Activated CD4-positive, alpha-beta memory T cell treated with anti-CD3 and anti-CD28 coated beads, Interleukin-2, amount 10 ng/mL, durations not matched to agents 7 days and 5 days (primary cell): ENCODE measurements around the gene CYP4F12. TPM values are rescaled to one million over a fixed set of nuclear protein-coding genes. Genes with fewer than 3 reads are reported as not detected.

Experiments used
- CTCF ChIA-PET: fragments of 350-600 bp; sonication (Branson Sonifier 250); formaldehyde crosslinking; loops from one replicate; lab custom pipeline; 2021; ENCODE audit warnings: antibody characterized with exemption, inconsistent platforms; lab: Charles Lee
- POLR2A ChIA-PET: fragments of 350-600 bp; sonication (Branson Sonifier 250); formaldehyde crosslinking; loops from one replicate; lab custom pipeline; 2021; ENCODE audit warnings: antibody characterized with exemption; lab: Charles Lee
- DNase-seq: peaks from one replicate; pipeline ENCODE4 v3.0.0-alpha.2; 2020
- H3K27ac Mint-ChIP-seq: one replicate; pipeline ENCODE4 v1.8.0; 2021; ENCODE audit warnings: mild to moderate bottlenecking, mixed read lengths
- H3K27me3 Mint-ChIP-seq: one replicate; pipeline ENCODE4 v1.8.0; 2021; ENCODE audit warnings: mixed read lengths
- H3K36me3 Mint-ChIP-seq: one replicate; pipeline ENCODE4 v1.8.0; 2021; ENCODE audit warnings: low read depth, mixed read lengths
- H3K4me1 Mint-ChIP-seq: one replicate; pipeline ENCODE4 v1.8.0; 2021; ENCODE audit warnings: mixed read lengths
- H3K4me3 Mint-ChIP-seq: one replicate; pipeline ENCODE4 v1.8.0; 2021; ENCODE audit warnings: mild to moderate bottlenecking, mixed read lengths
- H3K9me3 Mint-ChIP-seq: one replicate; pipeline ENCODE4 v1.8.0; 2021; ENCODE audit warnings: mixed read lengths
- total RNA-seq, 2 experiments: library from RNA; stranded (reverse); gene quantifications; one replicate each; pipeline ENCODE4 v1.2.3, GENCODE V29; 2021

CYP4F12 gene
- total RNA-seq, 2 experiments from 2014 or later = not detected

DNA sequence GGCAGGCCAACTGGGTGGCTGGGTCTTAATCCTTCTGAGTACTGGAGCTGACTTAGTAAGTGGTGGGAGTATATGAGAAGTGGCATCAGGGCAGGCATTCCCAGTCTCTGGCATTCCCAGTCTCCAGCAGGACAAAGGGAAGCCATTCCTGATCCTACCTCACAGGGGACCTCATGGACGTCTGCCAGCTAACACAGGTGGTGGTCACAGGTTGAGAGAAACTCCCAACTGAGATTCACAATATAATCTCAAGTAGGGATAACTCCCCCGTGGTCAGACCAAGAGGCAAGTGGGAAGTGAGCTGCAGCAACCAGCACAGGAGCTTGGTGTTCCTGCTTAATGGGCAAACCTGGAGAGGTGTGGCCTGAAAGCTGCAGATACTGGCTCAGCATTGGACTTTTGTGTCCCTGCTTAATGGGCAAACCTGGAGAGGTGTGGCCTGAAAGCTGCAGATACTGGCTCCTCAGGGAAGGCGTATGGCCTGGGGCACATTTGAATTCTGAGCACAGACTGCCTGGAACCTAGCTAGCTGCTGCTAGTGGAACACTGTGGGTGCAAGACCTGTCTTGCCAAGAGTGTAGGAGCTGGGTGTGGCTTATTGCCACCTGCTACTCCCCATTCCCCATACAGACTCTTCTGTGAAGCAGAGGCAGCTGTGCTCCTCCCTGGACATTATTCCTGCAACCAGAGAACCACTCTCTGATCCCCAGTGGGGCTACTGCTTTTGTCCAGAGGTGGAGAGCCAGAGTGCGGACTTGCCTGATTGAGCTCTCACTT is 29.1 kb downstream of the CYP4F12 start:
- CTCF ChIA-PET = interaction anchor here (0.5 kb wide), 1 partner anchor 533 kb away, joined by 3 read pairs; no protein-coding TSS in a partner anchor
- DNase-seq = no peak
- no peak overlapping the region for H3K4me3 Mint-ChIP-seq
- H3K9me3 Mint-ChIP-seq = no peaks in the 10 kb centered on the region
- POLR2A ChIA-PET = no interaction called here
- H3K4me1 Mint-ChIP-seq = no peaks in the 10 kb centered on the region
- H3K36me3 Mint-ChIP-seq = no peaks in the 10 kb centered on the region
- H3K27ac Mint-ChIP-seq = no peak overlapping the region
- peaks cover 9% of the 10 kb centered on the region for H3K27me3 Mint-ChIP-seq

DNA sequence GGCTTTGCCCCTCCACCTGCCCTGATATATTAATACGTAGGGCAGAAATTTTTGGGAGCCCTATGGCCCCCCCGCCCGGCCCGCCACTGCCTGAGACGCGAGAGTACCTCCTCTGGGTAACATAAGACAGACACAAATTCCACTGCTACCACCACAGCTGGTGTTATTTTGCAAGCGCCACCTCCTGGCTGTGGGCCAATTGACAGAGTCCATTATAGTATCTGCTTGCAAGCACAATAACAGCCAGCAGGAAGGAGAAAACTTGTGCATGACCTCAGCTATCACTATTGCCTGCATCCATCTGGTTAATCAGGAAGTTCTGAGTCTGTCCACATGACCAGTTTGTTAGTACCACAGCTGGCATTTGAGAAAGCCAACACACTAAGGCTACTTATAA is 29.6 kb downstream of the CYP4F12 start:
- CTCF ChIA-PET = interaction anchor here (0.5 kb wide), 1 partner anchor 533 kb away, joined by 3 read pairs; no protein-coding TSS in a partner anchor
- POLR2A ChIA-PET = no interaction called here
- Mint-ChIP-seq H3K4me1 (no peaks in the 10 kb centered on the region), H3K36me3 (no peaks in the 10 kb centered on the region), H3K27ac (no peak overlapping the region), H3K9me3 (no peaks in the 10 kb centered on the region), H3K27me3 (peaks cover 9% of the 10 kb centered on the region), H3K4me3 (no peak overlapping the region)
- peak; percentile 20 for DNase-seq

GRCh38 chr19:15714638-15715037 is 41.8 kb downstream of the CYP4F12 start:
- H3K36me3 Mint-ChIP-seq = no peaks in the 10 kb centered on the region
- no peaks in the 10 kb centered on the region for H3K9me3 Mint-ChIP-seq
- no peak overlapping the region for H3K27ac Mint-ChIP-seq
- no peaks in the 10 kb centered on the region for H3K4me1 Mint-ChIP-seq
- DNase-seq = no peak
- no peak overlapping the region for H3K4me3 Mint-ChIP-seq
- peaks cover 12% of the 10 kb centered on the region for H3K27me3 Mint-ChIP-seq
- CTCF ChIA-PET = no interaction called here
- POLR2A ChIA-PET = no interaction called here

DNA sequence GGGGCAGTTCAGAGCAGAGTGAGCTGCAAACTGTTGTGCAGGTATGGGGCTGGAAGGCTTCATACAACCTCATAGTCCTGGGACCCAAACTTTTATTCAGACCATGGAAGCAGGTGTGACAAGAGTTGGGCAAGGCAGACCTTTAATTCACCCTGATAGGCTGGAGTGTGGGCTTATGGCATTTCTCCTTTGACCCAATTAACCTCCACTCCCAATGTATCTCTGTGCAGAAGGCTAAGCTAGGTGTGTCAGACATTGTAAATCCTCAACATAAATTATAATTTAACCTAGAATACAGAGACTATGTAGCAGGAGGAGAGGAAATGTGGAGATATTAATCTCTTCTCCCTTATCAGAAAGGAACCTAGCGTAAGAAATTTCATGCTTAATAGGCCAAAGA is 42.8 kb downstream of the CYP4F12 start:
- CTCF ChIA-PET = no interaction called here
- H3K4me3 Mint-ChIP-seq = no peak overlapping the region
- POLR2A ChIA-PET = no interaction called here
- no peak for DNase-seq
- H3K27ac Mint-ChIP-seq = no peak overlapping the region
- H3K9me3 Mint-ChIP-seq = no peaks in the 10 kb centered on the region
- H3K27me3 Mint-ChIP-seq = peaks cover 10% of the 10 kb centered on the region
- no peaks in the 10 kb centered on the region for H3K36me3 Mint-ChIP-seq
- no peaks in the 10 kb centered on the region for H3K4me1 Mint-ChIP-seq

DNA sequence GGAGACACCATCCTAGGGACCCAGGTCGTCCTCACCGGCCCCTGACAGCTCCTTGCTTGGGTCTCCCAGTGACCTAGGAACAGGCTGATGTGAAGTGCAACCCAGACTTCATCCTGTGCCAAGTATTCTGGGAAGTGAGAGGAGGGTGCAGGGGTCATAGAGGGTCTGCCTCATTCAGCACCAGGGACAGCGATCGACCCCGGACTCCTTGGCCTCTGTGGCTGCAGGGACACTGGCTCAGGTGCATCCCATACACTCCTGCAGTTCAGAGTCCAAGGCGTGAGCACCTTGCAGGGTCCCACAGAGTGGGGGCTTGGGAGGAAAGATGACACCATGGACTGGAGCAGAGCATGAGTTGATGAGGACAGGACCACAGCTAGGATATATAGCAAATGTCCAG is 44.9 kb downstream of the CYP4F12 start:
- ChIA-PET POLR2A (no interaction called here), CTCF (interaction anchor here (0.6 kb wide), 1 partner anchor 626 kb away, joined by 4 read pairs; no protein-coding TSS in a partner anchor)
- no peaks in the 10 kb centered on the region for H3K9me3 Mint-ChIP-seq
- no peaks in the 10 kb centered on the region for H3K36me3 Mint-ChIP-seq
- H3K27me3 Mint-ChIP-seq = peaks cover 8% of the 10 kb centered on the region
- H3K4me3 Mint-ChIP-seq = no peak overlapping the region
- no peak for DNase-seq
- H3K27ac Mint-ChIP-seq = no peak overlapping the region
- H3K4me1 Mint-ChIP-seq = no peaks in the 10 kb centered on the region

DNA sequence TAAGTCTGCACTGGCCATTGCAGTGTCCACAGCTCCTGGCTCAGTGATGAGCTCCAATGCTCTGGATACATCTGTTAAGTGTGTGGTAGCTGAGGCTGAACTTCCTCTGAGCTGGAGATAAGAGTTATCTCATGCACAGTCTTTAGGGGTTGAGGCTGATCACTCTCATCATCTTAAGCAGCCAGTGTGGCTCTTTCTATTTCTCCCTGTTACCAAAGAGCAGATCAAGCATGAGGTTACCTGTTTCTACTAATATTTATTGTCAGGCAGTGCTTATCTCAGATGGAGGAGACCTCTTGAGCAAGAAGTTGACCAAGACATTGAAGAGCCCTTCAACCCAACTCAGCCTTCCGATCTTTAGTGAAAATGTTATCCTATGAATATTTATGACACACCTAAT is 48.4 kb downstream of the CYP4F12 start:
- no peaks in the 10 kb centered on the region for H3K36me3 Mint-ChIP-seq
- peaks cover 25% of the 10 kb centered on the region for H3K27me3 Mint-ChIP-seq
- H3K9me3 Mint-ChIP-seq = no peaks in the 10 kb centered on the region
- no peaks in the 10 kb centered on the region for H3K4me1 Mint-ChIP-seq
- POLR2A ChIA-PET = no interaction called here
- CTCF ChIA-PET = no interaction called here
- no peak overlapping the region for H3K4me3 Mint-ChIP-seq
- no peak overlapping the region for H3K27ac Mint-ChIP-seq
- no peak for DNase-seq

DNA sequence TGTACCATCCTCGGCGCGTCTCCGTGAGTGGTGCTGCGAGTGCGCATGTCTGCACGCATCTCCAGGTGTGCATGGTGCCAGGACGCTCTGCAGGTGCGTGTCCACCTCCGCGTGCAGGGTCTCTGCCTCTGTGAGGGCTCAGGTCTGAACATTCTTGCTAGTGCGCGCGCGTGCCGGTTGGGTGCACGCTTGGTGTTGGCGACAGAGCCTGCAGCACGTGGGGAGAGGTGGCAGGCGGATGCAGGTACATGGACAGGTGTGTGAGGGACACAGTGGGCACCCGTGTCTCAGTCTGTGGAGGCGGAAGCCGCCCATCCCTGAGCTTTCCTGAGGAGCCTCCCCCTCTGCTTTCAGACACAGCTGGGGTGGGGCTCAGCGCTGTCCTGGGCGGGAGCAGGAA is 50.1 kb downstream of the CYP4F12 start:
- Mint-ChIP-seq H3K9me3 (no peaks in the 10 kb centered on the region), H3K4me3 (no peak overlapping the region), H3K36me3 (no peaks in the 10 kb centered on the region), H3K27ac (no peak overlapping the region), H3K27me3 (peaks cover 29% of the 10 kb centered on the region), H3K4me1 (no peaks in the 10 kb centered on the region)
- POLR2A ChIA-PET = no interaction called here
- CTCF ChIA-PET = no interaction called here
- DNase-seq = no peak

DNA sequence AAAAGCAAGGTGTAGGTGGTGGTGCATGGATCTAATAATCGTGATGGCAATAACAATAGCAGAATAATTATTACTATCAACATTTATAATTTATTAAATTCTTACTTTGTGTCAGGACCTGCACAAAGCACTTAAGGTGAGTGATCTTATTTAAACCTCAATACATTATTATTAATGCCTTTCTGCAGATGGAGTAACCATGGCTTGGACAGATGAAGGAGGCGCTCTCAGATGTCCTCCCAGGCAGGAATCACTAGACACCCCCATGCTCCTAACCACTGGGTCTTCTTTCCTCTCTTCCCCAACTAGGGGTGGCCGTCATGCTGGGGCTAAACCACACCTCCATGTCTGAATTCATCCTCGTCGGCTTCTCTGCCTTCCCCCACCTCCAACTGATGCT is 54.8 kb downstream of the CYP4F12 start, which contains the start of gene OR10H2:
TSS of gene OR10H2 (plus strand) at position 301 of the 400 bp plus-strand sequence. CDS start at position 321, 20 bp downstream.
- ChIA-PET CTCF (no interaction called here), POLR2A (no interaction called here)
- no peaks in the 10 kb centered on the region for H3K4me1 Mint-ChIP-seq

DNA sequence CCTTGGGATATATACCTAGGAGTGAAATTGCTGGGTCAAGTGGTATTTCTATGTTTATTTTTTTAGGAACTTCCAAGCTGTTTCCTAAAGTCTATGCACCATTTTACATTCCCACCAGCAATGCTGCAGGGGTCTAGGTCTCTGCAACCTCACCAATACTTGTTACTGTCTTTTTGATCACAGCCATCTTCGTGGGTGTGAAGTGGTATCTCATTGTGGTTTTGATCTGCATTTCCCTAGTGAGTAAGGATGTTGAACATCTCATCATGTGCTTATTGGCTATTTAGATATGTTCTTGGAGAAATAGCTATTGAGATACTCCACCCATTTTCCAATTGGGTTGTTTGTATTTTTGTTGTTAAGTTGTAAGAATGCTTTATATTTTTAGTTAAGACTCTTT is 57.7 kb downstream of the CYP4F12 start:
- Mint-ChIP-seq H3K36me3 (no peaks in the 10 kb centered on the region), H3K27ac (no peak overlapping the region), H3K4me3 (no peak overlapping the region), H3K27me3 (peaks cover 10% of the 10 kb centered on the region), H3K4me1 (no peaks in the 10 kb centered on the region), H3K9me3 (no peaks in the 10 kb centered on the region)
- CTCF ChIA-PET = no interaction called here
- no peak for DNase-seq
- POLR2A ChIA-PET = no interaction called here

More for the DNA sequence above, 54.8 kb downstream of the CYP4F12 start, which contains the start of gene OR10H2:
- Mint-ChIP-seq H3K27me3 (peaks cover 22% of the 10 kb centered on the region), H3K4me3 (no peak within 1 kb of the TSS), H3K9me3 (no peaks in the 10 kb centered on the region), H3K27ac (no peak within 1 kb of the TSS), H3K36me3 (no peaks in the 10 kb centered on the region)
- no peak for DNase-seq

- H3K27me3 Mint-ChIP-seq = no peaks in the 10 kb centered on the region
- no peak overlapping the region for H3K4me3 Mint-ChIP-seq
- ChIA-PET CTCF (no interaction called here), POLR2A (no interaction called here)
- no peak overlapping the region for H3K27ac Mint-ChIP-seq
- DNase-seq = no peak
- no peaks in the 10 kb centered on the region for H3K36me3 Mint-ChIP-seq
- no peaks in the 10 kb centered on the region for H3K4me1 Mint-ChIP-seq
- H3K9me3 Mint-ChIP-seq = no peaks in the 10 kb centered on the region
These were observed 59.5 kb downstream of the CYP4F12 start for GRCh38 chr19:15732388-15732787.

DNA sequence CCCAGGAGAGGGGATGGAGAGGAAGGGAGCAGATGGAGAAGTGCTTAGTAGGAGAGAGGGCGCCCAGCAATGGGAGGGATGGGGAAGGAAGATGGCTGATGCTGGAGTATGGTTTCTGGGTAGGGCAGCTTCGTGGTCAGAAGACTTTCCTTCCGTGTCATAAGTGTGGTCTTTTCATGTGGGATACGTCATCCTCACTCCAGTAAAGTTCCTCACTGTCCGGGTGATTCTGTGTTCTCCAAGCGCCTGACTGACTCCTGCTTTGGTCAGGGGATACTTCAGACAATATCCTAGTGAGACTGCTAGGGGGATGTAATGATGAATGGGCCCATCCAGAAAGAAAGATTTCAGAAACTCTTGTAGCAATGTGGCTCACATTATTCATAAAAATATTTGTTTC is 61.0 kb downstream of the CYP4F12 start:
- DNase-seq = no peak
- H3K27me3 Mint-ChIP-seq = peaks cover 3% of the 10 kb centered on the region

DNA sequence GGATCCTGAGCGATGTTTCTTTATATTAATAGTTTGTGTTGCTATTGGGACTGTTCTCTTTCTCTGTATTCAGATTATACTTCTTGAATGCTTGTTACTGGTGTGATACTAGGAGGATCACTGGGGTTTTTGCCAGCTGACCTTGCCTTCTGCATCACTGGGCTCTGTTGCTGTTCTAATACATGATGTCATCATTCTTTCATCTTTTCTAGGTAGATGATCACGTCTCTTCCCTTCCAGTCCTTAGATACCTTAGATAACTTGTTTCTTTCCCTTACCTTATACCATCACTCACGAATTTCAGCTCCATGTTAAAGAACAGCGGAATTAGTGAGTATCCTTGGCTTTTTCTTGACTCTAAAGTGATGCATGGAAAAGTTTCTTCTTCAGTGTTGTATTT is 64.8 kb downstream of the CYP4F12 start, which contains the start of gene OR10H3:
TSS of gene OR10H3 (plus strand) at position 264 of the 400 bp plus-strand sequence. CDS start 3,408 bp downstream, outside the sequence.
- no peaks in the 10 kb centered on the region for H3K4me1 Mint-ChIP-seq
- no peaks in the 10 kb centered on the region for H3K36me3 Mint-ChIP-seq
- peaks cover 3% of the 10 kb centered on the region for H3K27me3 Mint-ChIP-seq
- ChIA-PET CTCF (no interaction called here), POLR2A (no interaction called here)
- H3K27ac Mint-ChIP-seq = no peak within 1 kb of the TSS
- H3K4me3 Mint-ChIP-seq = no peak within 1 kb of the TSS
- H3K9me3 Mint-ChIP-seq = peaks cover 7% of the 10 kb centered on the region
- DNase-seq = no peak

More for the DNA sequence above, 61.0 kb downstream of the CYP4F12 start:
- no peaks in the 10 kb centered on the region for H3K9me3 Mint-ChIP-seq
- ChIA-PET CTCF (no interaction called here), POLR2A (no interaction called here)
- H3K4me3 Mint-ChIP-seq = no peak overlapping the region
- H3K4me1 Mint-ChIP-seq = no peaks in the 10 kb centered on the region
- no peak overlapping the region for H3K27ac Mint-ChIP-seq
- no peaks in the 10 kb centered on the region for H3K36me3 Mint-ChIP-seq

DNA sequence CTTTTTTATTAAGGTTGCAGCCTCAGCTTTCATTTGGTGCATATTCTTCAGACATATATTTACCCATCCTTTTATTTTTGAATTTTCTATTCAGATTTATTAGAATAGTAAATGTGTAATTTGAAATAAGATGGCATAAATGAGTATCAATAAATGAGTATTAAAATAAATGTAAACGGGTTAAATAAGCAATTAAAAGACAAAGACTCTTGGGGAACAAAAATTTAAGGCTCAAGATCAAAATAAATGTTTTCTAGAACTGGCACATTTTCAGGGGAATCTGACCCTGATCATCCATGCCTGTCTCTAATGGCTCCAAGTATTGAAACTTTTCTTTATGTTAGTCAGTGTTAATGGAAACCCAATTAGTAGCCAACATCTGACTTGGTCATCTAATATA is 67.9 kb downstream of the CYP4F12 start:
- Mint-ChIP-seq H3K36me3 (no peaks in the 10 kb centered on the region), H3K27me3 (peaks cover 15% of the 10 kb centered on the region), H3K9me3 (peaks cover 8% of the 10 kb centered on the region), H3K4me1 (no peaks in the 10 kb centered on the region), H3K4me3 (no peak overlapping the region), H3K27ac (no peak overlapping the region)
- CTCF ChIA-PET = no interaction called here
- no peak for DNase-seq
- POLR2A ChIA-PET = no interaction called here
